LoVo (cell line): ENCODE measurements around the gene USP53.
"Not testable (repeated sequence)": the region's sequence is repeated elsewhere in the genome, so short reads cannot be mapped to it uniquely, and the experiment has no call there.

Source experiments
- DNase-seq: peaks from one replicate; pipeline ENCODE4 v3.0.0-alpha.2; 2016; ENCODE audit warnings: low spot score

Gene USP53

GRCh38 chr4:119321921-119322687 is 109.6 kb downstream of the USP53 start, which contains the start of gene FABP2:
Gene FABP2, minus strand, starts transcription at chr4:119322138. Its CDS starts 36 bp downstream, at chr4:119322102.
- peak; percentile 14 for DNase-seq

- no peak for DNase-seq
Observed at GRCh38 chr4:119328695-119329094, 116.2 kb downstream of the USP53 start.

- DNase-seq = no peak
Observed at GRCh38 chr4:119329835-119330620, 117.5 kb downstream of the USP53 start.

- not testable (repeated sequence) for DNase-seq
Observed at GRCh38 chr4:119336332-119336979, 123.9 kb downstream of the USP53 start.

GRCh38 chr4:119337010-119337409 is 124.5 kb downstream of the USP53 start:
- no peak for DNase-seq

GRCh38 chr4:119339895-119340294 is 127.4 kb downstream of the USP53 start:
- not testable (repeated sequence) for DNase-seq

- DNase-seq = not testable (repeated sequence)
Observed at GRCh38 chr4:119343293-119343692, 130.8 kb downstream of the USP53 start.
